Middle frontal gyrus (tissue), 1 donor: ENCODE measurements around the gene SLC27A3.

Source experiments
- DNase-seq: peaks from one replicate; pipeline ENCODE4 v3.0.0-alpha.2; 2015; ENCODE audit warnings: low spot score; ENCODE audit errors: extremely low spot score

SLC27A3 gene

DNA sequence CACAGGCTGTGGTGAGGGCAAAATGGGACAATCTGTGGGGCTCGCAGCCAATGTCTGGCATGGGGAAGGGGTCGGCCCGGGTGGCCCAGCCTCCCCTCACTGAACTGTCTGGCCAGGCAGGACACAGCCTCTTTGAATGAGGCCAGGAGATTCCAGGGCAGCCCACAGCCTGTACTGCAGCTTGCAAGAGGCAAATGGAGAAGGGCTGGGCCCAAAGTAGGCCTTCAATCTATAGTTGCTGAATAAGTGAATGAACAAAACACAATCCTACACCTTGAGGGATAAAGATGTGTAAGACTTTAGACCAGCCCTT lies 23.2 kb downstream of the SLC27A3 start:
- no peak for DNase-seq

DNA sequence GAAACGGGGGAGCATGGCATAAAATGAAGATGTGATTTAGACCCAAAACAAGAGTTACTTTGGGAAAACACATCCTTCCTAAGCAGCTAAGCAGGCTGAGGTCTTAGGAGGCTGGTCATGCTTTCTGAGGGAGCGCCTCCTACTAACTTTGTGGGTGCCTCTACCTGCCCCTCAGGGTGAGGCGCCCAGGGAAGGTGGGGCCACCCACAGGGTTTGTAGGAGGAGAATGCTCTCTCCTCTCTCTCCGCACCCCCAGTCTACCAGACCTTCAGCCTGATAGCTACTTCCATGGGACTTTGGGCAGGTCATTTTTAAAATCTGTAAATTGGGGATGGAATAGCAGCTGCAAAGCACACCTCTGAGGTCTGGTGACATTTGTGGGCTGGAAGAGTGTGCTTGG lies 23.8 kb downstream of the SLC27A3 start:
- no peak for DNase-seq

DNA sequence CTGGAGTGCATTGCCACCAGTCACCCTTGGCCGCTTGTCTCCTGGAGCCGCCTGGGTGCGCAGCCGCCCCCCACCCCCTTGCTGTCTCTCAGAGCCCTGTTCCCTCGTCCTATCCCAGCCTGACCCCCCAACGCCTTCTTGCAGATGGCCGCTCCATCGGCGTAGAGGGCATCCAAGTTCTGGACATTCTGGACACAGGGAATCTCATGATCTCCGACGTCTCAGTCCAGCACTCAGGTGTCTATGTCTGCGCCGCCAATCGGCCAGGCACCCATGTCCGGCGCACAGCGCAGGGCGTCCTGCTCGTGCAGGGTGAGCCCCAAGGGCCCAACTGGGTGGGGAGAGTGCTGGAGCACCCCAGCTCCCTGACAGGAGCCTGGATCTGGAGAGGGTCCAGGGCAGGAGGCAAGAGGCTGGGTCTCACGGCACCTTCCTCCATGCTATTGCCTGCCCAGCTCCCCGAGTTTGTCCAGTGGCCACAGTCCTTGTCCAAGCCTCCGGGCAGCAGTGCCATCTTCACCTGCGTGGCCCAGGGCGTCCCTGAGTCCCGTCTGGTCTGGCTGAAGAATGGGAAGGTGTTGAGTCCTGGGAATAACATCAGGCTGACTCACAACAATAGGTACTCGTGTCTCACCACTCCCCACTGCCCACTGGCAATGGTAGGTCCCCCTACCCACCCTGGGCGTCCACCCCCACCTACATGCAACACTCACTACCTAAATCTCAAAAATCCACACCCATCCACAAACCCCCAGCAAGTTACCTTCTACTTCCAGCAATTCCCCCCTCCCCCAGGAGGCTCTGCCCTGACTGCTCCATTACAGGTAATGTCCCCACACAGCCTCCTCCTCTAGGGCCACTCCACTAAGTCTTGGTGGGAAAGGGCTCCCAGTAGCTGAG lies 24.6 kb downstream of the SLC27A3 start:
- DNase-seq: no peak

DNA sequence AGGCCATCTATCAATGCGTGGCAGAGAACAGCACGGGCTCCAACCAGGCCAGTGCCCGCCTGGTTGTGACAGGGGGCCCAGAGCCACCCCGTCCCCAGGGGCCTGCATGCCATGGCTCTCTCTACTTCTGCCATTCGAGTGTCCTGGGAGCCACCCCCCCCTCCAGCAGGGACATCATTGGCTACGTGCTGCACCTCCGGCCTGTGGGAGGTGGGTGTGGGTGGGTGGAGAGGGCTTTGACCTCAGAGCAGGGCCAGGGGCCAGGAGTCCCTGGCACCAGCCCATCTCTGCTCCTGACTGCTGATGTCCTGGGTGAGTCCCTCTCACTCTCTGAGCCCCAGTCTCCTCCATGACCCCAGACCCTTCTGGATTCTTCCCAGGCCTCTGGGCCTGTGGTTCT lies 25.3 kb downstream of the SLC27A3 start:
- no peak for DNase-seq

DNA sequence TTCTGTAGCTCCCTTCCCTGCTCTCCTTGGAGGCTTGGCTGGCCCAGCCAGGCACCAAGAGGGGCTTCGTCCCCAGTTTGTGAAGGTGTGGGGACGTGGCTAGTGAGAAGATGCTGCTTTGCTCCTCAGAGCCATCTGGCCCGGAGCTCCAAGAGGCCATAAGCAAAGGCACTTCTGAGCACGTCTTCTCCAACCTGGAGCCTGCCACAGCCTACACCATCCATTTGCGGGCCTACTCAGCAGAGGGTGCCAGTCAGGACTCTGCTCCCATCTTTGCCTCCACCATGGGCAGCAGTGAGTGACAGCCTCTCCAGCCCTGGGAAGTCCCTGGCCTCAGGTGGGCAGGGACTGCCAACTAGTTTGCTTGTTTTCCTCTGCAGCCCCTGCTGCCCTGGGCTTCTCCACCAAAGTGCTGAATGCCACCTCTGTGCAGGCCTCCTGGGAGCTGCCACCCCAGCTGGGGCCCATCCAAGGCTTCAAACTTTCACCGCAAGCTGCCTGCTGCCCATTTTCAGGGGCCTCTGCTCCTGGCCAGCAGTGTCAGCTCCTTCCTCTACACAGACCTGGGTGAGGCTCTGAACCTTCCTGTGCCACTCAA lies 25.9 kb downstream of the SLC27A3 start:
- DNase-seq: no peak

DNA sequence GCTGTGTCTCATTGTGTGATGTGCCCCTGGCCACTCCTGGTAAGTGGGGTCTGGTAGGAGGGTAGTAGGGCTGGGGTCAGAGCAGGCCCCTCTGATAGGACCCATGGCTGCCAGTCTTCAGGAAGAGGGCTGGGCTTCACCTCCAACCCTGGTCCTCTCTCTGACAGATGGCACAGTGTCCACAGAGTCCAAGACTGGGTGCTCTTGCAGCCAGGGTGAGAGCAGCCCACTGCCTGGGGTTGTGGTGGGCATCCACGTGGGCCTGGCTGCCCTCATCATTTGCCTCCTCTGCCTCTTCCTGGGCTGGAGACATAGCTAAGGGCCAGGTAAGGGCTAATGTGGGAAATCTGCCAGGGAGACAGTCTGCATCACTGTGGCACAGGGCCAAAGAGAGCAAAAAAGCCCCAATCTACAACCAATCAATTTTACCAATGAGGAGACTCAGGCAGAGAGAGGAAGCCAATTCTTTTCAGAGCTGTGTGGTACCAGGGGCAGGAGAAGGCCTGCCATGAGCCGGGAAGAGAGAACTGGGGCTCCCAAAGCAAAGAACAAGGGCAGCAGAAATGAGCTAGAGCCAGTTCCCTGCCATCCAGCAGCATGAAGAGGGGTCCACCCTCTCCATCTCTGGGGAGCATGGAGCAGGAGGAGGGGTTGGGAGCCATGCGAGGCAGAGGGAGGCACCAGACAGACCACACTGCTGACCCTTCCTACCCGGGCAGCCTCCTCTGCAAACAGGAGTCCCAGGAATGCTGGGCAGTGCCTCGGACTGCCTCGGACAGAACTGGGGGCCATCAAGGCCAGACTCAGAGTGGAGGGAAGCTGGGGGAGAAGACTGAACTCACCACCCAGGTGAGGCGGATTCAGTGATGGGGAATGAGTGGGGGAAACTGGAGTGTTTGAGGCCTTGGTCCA lies 26.8 kb downstream of the SLC27A3 start:
- DNase-seq: no peak

DNA sequence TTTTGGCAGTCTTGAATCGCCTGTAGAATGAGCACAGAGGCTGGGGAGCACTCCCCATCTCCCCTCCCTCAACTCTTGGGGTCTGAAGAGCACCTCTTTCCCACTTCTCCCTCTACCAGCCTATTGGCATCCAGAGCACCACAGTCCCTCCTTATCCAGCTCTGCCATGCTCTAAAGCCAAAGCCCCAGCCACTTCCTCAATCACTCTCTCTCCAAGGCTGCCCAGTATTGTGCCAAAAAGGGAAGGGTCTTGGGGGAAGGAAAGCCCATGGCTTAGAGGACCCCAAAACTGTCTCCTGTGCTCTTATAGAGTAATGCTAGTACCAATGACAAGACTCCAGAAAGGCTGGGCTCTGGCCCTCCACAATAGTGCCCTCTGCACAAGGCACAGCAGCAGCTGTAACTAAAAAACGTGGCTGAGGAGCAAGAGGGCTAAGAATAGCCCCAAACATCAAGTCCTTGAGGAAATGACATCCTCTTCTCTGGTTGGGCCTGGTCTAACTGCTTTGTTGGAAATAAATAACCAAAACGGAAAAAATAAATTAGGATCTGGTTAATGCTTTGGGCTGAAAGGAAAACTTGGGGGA lies 28.4 kb downstream of the SLC27A3 start:
- DNase-seq: no peak

DNA sequence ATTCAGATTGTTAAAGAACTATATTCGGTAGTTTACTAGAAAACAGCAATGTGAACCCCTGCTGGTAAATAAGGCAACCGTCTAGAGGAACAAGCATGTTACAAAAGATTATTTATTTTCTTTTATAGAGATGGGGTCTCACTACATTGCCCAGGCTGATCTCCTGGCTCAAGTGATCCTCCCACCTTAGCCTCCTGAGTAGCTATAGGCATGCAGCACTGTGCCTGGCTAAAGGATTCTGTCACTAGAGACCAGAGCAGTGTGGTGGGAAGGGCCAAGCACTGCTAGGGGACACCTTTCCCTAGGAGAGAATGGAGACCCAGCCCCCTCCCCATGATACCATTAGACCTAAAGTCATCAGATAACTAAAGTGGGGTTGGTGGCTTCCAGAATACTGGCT lies 28.9 kb downstream of the SLC27A3 start:
- no peak for DNase-seq

DNA sequence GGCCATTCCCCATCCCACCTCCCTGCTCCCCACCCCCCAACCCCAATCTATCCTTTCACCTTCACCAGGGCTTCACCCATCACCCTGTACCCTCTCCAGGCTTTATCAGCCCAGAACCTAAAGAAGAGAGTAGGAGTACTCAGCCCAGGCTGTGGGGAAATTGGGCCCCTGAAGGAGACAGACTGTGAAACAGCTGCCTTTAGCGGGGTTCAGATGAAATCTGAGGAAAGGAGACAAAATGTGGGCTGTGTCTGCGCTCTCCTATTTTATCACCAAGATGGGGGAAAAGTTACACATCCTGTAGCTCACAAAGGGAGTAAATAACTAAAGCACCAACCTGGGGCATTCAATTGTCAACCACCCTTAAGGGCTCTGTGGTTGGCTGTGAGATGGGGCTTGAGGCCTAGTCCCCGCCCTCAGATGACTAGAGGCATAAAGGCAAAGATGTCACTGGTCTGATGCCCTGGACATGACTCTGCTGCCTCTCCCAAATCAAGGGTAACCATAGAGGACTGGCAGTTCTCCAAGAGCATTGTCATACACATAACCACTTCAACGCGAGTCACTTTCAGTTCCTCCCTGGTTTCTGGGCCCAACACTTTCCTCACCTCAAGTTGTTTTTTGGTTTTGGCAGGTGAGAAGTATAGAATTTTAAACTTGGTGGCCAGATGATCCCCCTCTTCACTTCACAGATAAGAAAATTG lies 30.0 kb downstream of the SLC27A3 start:
- DNase-seq: no peak

DNA sequence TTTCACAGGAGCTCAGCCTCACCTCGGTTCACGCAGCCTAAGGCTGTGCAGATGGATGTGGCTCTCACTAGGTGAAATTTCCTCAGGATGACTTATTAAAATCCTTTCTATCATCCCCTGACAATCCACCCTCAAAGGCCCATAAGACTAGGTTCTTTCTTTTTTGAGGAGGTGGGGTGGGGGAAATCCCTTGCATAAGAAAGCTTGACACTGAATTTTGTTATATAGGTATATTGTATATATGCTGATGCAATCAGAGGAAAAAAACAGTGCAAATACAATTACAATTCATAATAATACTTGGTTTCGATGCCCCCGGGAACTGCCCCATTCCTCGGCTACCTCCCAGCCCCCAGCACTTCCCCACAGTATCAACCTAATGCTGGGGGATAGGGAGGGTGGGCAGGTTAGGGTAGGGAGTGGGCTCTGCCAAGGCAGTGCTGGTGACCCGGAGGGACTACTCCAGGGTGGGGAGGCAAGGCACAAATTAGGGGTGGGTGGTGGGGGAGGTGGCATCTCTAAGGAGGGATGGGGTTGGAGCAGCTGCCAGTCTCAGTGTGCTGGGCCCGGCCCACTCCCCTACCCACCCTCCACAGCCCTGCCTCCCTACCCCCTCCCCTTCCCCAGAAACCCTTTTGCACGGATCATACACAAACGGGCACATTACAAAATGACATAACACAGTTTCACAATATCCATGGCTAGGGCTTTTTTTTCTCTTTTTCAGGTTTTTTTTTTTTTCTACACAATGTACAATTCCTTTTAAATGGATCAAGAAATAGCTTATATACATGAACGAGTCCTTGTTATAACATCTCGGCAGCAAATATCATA lies 30.9 kb downstream of the SLC27A3 start:
- DNase-seq: no peak

DNA sequence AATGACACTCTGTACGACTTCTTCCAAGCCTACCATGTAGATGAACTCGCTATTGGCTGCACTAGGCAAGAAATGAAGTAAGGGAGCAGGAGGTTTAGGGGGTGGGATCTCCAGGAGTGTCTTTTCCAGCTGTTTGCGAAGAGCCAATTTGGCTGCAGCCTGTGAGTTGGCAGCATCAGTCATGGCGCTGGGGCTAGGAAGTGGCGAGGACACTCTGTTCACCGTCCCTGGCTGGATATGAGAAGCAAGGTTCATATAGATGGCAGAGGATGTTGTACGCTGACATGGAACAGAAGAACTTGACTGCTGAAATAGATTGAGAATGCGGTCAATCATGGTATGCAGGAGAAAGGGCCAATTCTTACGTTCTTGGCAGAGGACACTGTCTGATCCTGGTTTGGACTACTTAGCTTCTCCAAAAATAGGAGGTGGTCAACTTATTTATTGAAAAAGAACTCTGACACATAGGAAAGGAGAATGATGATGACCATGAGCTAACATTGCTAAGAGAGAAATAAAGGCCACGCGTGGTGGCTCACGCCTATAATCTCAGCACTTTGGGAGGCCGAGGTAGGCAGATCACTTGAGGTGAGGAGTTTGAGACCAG lies 41.2 kb downstream of the SLC27A3 start:
- DNase-seq: no peak

DNA sequence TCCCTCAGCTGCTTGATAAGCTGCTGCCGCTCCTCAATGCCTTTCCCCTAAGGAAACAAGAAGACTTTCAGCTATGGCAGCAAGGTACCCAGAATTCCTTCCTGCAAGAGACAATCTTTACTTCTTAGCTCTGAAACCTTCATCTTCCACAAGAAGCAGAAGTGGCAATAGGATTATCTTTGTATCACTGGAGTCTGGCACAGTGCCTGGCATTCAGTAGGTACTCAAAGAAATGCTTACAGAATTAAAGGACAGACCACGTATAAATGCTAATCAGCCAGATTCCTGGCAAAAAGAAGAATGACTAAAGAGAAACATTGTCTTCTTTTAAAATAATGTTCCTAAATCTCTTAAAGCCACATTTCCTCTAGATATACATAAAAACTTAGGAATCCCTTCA lies 43.7 kb downstream of the SLC27A3 start:
- DNase-seq: no peak

DNA sequence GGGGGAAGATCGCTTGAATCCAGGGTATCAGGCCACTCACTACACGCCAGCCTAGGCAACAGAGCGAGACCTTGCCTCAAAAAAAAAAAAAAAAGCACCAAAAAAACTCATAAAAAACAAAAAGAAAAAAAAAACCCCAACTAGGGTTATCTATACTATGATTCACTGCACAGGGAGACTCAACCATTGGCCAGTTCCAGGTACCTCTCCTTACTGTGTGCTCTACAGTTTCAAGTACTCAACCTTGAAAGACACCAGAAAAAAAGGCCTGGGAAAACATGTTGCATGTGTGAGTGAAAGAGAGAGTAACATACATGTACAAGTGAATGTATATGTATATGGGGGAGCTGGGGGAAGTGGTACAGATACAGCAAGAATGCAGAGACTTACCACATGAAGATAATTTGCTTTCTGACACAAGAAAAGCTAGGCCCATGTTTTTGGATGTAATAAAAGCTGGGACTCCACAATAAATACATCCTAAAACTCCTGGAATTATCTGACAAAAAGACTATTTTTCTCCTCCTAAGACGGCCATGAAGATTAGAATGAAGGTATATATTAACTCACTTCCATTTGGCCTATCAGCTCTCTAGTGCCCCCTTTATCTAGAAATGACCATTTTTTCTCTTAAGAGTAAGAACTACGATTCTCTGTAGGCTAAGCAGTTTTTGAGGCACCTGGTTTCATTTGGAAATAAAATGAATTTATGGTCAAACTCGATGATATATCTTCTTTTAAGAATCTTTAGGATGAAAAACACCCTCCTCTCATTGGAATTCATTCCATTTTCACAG lies 52.2 kb downstream of the SLC27A3 start:
- no peak for DNase-seq
